ENCODE data around the gene THBS2. TPM values are rescaled to one million over a fixed set of nuclear protein-coding genes. Genes with fewer than 3 reads are reported as not detected.

THBS2 gene
- total RNA-seq, 3 donors from 2014 or later (not counting 1 experiment from before 2014, with no cell fraction given), result not detected

- peaks cover 37% of the 10 kb centered on the region for H3K36me3 Mint-ChIP-seq
- WGBS (ENCODE audit: insufficient coverage), result 94% methylated on average over 1 of the region's 1 CpG
Measured at GRCh38 chr6:169211881-169212280, 41.8 kb downstream of the THBS2 start.

DNA sequence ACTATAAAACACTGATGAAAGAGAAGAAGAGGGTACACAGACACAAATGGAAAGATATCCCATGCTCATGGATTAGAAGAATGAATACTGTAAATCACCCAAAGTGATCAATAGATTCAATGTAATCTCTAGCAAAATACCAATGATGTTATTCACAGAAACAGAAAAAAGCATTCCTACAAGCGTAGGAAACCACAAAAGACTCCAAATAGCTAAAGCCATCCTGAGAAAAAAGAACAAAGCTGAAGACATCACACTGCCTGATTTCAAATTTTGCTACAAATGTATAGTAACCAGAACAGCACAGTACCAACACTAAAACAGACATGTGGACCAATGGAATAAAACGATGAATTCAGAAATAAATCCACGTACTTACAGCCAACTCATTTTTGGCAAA, 43.0 kb downstream of the THBS2 start:
- TF ChIP-seq CTCF (IDR thresholded peaks at IDR 0.05), result no peak
- peaks cover 2% of the 10 kb centered on the region for H3K27me3 ChIP-seq (ENCODE audit: control insufficient read depth, insufficient read depth, low read length)
- intact Hi-C loops (cut with micrococcal nuclease), result no loop called here
- DNase-seq (no peak), ATAC-seq (no peak)
- 94% methylated on average over 3 of the region's 3 CpGs for WGBS (ENCODE audit: insufficient coverage)
- Mint-ChIP-seq H3K4me1 (peaks cover 5 to 9% of the 10 kb centered on the region in 2 donors), H3K36me3 (peaks cover 44% of the 10 kb centered on the region), H3K4me3 (peak overlapping the region; percentile 14), H3K27ac (no peak overlapping the region), H3K9me3 (peaks cover 9 to 19% of the 10 kb centered on the region in 2 donors), H3K27me3 (ENCODE audit: low read depth in 2 of 2) (peaks cover 8 to 29% of the 10 kb centered on the region in 2 donors)
- H3K36me3 ChIP-seq (ENCODE audit: control insufficient read depth, insufficient read depth, low read length), result no peaks in the 10 kb centered on the region
- no peak overlapping the region for H3K27ac ChIP-seq (ENCODE audit: low read length)
- H3K4me3 ChIP-seq (ENCODE audit: low read length), result no peak overlapping the region
- peaks cover 9% of the 10 kb centered on the region for H3K4me1 ChIP-seq (ENCODE audit: control insufficient read depth, insufficient read depth, low read length)
- peaks cover 10% of the 10 kb centered on the region for H3K9me3 ChIP-seq (ENCODE audit: control insufficient read depth, insufficient read depth, low read length)

More at GRCh38 chr6:169211881-169212280, 41.8 kb downstream of the THBS2 start:
- Histone ChIP-seq H3K36me3 (ENCODE audit: control insufficient read depth, insufficient read depth, low read length) (no peaks in the 10 kb centered on the region), H3K4me1 (ENCODE audit: control insufficient read depth, insufficient read depth, low read length) (peaks cover 9% of the 10 kb centered on the region), H3K27me3 (ENCODE audit: control insufficient read depth, insufficient read depth, low read length) (no peaks in the 10 kb centered on the region), H3K9me3 (ENCODE audit: control insufficient read depth, insufficient read depth, low read length) (peaks cover 4% of the 10 kb centered on the region), H3K4me3 (ENCODE audit: low read length) (no peak overlapping the region), H3K27ac (ENCODE audit: low read length) (no peak overlapping the region)
- DNase-seq (no peak), ATAC-seq (no peak)
- Mint-ChIP-seq H3K4me3 (no peak overlapping the region), H3K27ac (no peak overlapping the region), H3K9me3 (peaks cover 7 to 14% of the 10 kb centered on the region in 2 donors), H3K27me3 (ENCODE audit: low read depth in 2 of 2) (peaks cover 8 to 29% of the 10 kb centered on the region in 2 donors), H3K4me1 (peaks cover 5 to 9% of the 10 kb centered on the region in 2 donors)
- intact Hi-C loops (cut with micrococcal nuclease), result no loop called here
- TF ChIP-seq CTCF (IDR thresholded peaks at IDR 0.05), result no peak

DNA sequence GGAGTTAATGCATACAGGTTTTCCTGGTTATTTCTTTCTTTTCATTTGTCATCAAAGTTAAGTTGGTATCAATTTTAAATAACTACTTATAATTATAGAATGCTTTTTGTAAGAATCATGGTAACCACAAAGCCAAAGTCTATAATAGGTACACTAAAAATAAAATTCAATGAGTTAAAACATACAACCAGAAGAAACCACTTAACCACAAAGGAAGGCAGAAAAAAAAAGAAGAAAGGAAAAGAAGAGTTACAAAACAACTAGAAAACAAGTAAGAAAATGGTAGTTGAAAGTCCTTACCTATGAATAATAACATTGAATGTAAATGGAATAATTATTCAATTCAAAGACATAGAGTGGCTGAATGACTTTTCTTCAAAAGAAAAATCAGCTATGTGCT, 45.6 kb downstream of the THBS2 start:
- Histone ChIP-seq H3K27ac (ENCODE audit: low read length) (no peak overlapping the region), H3K4me1 (ENCODE audit: control insufficient read depth, insufficient read depth, low read length) (no peaks in the 10 kb centered on the region), H3K36me3 (ENCODE audit: control insufficient read depth, insufficient read depth, low read length) (no peaks in the 10 kb centered on the region), H3K9me3 (ENCODE audit: control insufficient read depth, insufficient read depth, low read length) (peaks cover 10% of the 10 kb centered on the region), H3K4me3 (ENCODE audit: low read length) (no peak overlapping the region), H3K27me3 (ENCODE audit: control insufficient read depth, insufficient read depth, low read length) (peaks cover 2% of the 10 kb centered on the region)
- Mint-ChIP-seq H3K4me1 (peaks cover 5 to 9% of the 10 kb centered on the region in 2 donors), H3K9me3 (peaks cover 9 to 19% of the 10 kb centered on the region in 2 donors), H3K36me3 (peaks cover 44% of the 10 kb centered on the region), H3K4me3 (no peak overlapping the region), H3K27ac (no peak overlapping the region), H3K27me3 (ENCODE audit: low read depth in 2 of 2) (peaks cover 8 to 29% of the 10 kb centered on the region in 2 donors)
- no peak for TF ChIP-seq CTCF (IDR thresholded peaks at IDR 0.05)
- intact Hi-C loops (cut with micrococcal nuclease), result no loop called here
- DNase-seq, result no peak
- ATAC-seq, result no peak

GRCh38 chr6:169207482-169207881, 46.2 kb downstream of the THBS2 start:
- Mint-ChIP-seq H3K27me3 (ENCODE audit: low read depth in 2 of 2) (peaks cover 8 to 29% of the 10 kb centered on the region in 2 donors), H3K4me3 (no peak overlapping the region), H3K9me3 (peaks cover 9 to 19% of the 10 kb centered on the region in 2 donors), H3K36me3 (peaks cover 44% of the 10 kb centered on the region), H3K27ac (no peak overlapping the region), H3K4me1 (peaks cover 5 to 7% of the 10 kb centered on the region in 2 donors)
- TF ChIP-seq CTCF (IDR thresholded peaks at IDR 0.05), result no peak
- H3K36me3 ChIP-seq (ENCODE audit: control insufficient read depth, insufficient read depth, low read length), result no peaks in the 10 kb centered on the region
- ATAC-seq (no peak), DNase-seq (no peak)
- H3K9me3 ChIP-seq (ENCODE audit: control insufficient read depth, insufficient read depth, low read length), result peaks cover 10% of the 10 kb centered on the region
- H3K4me1 ChIP-seq (ENCODE audit: control insufficient read depth, insufficient read depth, low read length), result no peaks in the 10 kb centered on the region
- no peak overlapping the region for H3K4me3 ChIP-seq (ENCODE audit: low read length)
- H3K27me3 ChIP-seq (ENCODE audit: control insufficient read depth, insufficient read depth, low read length), result peaks cover 2% of the 10 kb centered on the region
- no peak overlapping the region for H3K27ac ChIP-seq (ENCODE audit: low read length)
- intact Hi-C loops (cut with micrococcal nuclease), result no loop called here

Data from natural killer cell (primary cell).